GM10847 (cell line): Measurements from ENCODE around the gene AREG.

Experiments used
- POLR2A ChIP-seq: IDR thresholded peaks from 2 replicates; pipeline ENCODE4 v1.6.1; 2011; ENCODE audit not compliant: insufficient read length; ENCODE audit errors: extremely low read depth

Gene AREG

GRCh38 chr4:74426101-74426500, 18.8 kb upstream of the AREG start:
- TF ChIP-seq POLR2A: no peak

GRCh38 chr4:74428276-74428675, 16.7 kb upstream of the AREG start:
- TF ChIP-seq POLR2A: no peak

DNA sequence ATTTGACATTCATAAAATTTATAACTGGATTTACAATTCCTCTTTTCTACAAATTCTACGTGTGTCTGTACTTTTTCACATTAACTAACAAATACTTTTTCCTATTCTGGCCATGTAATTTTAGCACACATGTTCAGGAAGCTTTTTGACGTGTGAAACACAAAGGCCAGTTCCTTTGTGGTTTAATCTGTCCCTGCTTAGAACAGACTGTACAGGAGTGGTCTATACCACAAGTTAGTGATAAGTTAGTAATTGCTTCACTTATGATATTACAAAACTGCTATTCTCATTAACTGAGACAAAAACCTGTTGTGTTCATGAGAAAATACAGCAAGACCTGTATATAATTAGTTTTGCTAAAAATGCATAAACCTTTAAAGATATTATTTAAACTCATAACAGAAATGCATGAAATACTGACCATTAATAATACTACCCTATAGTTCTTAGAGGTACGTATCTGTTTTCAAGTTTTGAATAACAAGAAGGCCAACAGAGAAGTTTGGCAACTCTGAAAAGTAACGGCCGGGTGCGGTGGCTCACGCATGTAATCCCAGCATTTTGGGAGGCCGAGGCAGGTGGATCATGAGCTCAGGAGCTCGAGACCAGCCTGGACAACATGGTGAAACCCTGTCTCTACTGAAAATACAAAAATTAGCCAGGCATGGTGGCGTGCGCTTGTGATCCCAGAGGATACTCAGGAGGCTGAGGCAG, 13.7 kb upstream of the AREG start:
- no peak for TF ChIP-seq POLR2A

- TF ChIP-seq POLR2A: no peak
Measured at GRCh38 chr4:74433043-74433442, 11.9 kb upstream of the AREG start.

- no peak for TF ChIP-seq POLR2A
Measured at GRCh38 chr4:74433541-74434172, 11.3 kb upstream of the AREG start.

DNA sequence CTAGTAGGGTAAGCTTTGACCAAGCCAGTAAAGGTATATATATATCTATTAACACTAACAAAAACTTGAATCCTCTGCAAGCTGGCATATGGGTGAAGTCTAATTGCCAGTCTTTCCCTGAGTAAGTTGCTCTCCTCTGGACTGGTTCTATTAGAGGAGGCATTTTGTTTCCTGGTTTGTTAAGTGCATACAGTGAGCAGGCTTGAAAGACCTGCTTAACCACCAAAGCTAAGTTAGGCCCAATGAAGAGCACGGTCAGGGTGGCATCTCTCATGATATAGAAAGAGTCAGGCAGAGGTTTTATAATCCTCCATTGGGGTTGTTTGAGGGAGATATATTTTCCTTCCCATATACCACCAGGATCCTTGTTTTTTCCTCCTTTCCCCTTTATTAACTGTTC, 9.6 kb upstream of the AREG start:
- TF ChIP-seq POLR2A: no peak

- no peak for TF ChIP-seq POLR2A
Measured at GRCh38 chr4:74437866-74438265, 7.1 kb upstream of the AREG start.

GRCh38 chr4:74438661-74439060, 6.3 kb upstream of the AREG start:
- no peak for TF ChIP-seq POLR2A

DNA sequence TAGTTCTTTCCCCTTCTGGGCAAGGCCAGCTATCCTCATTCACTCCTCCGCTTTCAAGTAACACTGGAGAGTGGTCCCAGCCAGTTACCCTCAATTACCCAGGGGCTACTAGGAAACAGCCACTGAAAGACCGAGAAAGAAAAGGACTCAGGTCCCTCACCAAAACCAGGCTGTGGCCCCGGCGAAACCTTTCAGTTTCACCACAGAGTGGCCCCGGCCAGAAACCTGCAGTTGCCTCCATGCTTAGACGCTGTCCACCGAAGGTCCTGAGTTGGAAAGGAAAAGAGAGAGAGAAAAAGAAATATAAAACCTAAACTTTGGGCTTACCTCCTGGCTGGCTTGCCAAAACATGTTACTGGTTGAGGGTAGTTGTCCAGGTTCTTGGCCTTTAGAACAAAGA, 5.0 kb upstream of the AREG start:
- TF ChIP-seq POLR2A: no peak

GRCh38 chr4:74440356-74440755, 4.6 kb upstream of the AREG start:
- no peak for TF ChIP-seq POLR2A

DNA sequence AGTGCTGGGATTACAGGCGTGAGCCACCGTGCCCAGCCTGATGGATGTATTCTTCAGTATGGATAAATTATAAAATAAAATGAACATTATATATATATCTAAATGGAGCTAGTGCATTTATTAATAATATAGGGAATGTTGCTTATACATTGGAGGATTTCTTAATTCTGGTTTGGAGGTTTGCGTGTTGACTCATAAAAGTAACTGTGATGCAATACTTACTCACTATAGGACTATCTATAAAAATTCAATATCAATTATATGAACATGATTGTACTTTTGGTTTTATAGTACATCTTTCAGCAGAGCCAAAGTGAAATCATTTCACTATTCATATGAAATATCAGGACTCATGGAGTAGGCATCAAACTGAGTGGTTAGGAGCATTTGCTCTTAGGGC, 3.2 kb upstream of the AREG start:
- no peak for TF ChIP-seq POLR2A

DNA sequence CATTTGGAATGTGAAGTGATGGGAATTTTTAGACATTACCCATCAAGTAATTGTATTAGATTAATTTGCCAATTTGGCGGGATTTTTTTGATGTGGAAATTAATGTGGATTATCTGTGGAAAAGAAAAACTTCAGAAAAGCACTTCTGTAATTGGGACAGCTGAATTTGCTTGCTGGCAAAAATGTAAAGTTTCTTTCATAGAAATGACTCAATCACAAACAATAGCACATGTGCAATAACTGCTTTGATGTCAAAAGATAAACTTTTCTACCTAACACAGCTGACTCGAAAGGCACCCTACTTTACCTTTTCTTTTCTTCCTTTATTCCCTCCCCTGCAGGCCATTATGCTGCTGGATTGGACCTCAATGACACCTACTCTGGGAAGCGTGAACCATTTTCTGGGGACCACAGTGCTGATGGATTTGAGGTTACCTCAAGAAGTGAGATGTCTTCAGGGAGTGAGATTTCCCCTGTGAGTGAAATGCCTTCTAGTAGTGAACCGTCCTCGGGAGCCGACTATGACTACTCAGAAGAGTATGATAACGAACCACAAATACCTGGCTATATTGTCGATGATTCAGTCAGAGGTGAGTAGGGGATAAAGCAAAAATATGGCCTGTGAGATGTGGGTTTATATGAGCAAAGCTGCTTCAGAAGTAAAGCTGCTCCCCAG, 1.4 kb downstream of the AREG start:
- no peak for TF ChIP-seq POLR2A

- TF ChIP-seq POLR2A: no peak
Measured at GRCh38 chr4:74446896-74447295, 2.0 kb downstream of the AREG start.

DNA sequence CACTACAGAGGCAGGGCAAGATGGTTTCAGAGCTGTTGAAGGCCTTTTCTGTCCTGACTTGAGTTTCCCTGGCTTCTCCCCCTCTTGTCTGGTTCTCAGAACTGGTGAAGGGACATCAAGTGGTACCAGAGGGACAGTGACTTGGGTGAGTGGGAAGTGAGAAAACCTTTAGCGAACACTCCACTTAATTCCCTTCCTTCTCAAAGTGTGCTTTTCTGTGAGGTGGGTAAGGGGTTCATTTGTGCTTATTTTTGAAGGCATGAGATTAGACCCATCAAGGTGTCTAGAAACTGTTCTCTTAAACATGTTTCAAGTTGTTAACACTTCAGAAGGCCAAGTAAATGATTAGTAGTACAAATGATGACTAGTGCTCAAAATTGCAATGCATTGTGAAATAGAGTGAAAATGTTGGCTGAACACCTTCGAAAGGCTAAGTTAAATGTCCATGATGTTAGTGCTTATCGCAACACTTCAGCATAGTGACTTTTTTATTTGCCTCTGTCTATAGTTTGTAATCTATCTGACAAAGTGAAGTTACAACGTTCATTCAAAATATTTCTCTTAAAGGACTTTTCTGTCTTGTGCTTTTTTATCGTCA, 2.8 kb downstream of the AREG start:
- no peak for TF ChIP-seq POLR2A

- TF ChIP-seq POLR2A: no peak
Measured at GRCh38 chr4:74449571-74450297, 4.8 kb downstream of the AREG start.
